ENCODE results near the gene OPCML. TPM values are rescaled to one million over a fixed set of nuclear protein-coding genes. Genes with fewer than 3 reads are reported as not detected.

The OPCML gene
- total RNA-seq, 1 donor from 2014 or later = not detected

DNA sequence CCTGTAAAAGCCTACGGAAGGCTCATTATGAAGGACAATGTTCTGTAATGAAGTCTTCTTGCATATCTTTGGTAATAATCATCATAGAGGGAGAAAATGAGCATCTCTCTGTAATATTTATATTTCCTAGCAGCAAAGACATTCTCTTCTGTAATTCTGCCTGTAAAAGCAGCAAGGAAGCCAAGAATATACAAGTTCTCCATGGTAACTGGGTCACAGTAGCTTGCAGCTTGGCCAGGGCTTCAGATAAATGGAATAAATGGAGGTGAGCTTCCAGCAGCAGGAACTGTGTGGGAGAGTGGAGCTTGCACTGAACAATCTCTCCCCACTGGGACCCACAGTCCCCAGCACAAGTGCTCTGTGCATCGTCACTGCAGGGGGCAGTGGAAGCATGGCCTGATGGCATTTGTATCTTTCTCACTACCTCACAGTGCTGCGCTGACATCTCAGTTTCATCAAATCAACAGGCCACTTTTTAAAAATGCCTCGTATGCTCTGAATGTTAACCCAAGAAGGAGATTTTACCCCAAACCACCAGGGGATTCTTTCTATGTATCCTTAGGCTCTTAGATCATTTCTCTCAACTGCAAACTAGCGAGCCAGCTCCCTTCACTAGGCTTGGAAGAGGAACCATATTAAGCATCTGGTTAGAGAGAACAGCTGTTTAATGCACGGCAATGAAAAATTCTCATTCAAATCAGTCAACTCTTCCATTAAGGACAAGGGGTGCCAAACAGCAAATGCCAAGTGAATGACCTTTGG lies 1059.7 kb downstream of the OPCML start:
- DNase-seq (ENCODE audit: extremely low spot score in 2 of 2) = no peak
- Histone ChIP-seq H3K4me3 (no peak overlapping the region), H3K27me3 (no peaks in the 10 kb centered on the region), H3K27ac (no peak overlapping the region), H3K9me3 (no peaks in the 10 kb centered on the region), H3K36me3 (no peaks in the 10 kb centered on the region), H3K4me1 (no peaks in the 10 kb centered on the region)
- intact Hi-C loops (cut with DNase I) = no loop called here
- no peak for TF ChIP-seq POLR2AphosphoS5 (IDR thresholded peaks at IDR 0.05; ENCODE audit: insufficient read depth in 1 of 2, low read depth in 1 of 2)
- TF ChIP-seq POLR2A (IDR thresholded peaks at IDR 0.05) = no peak
- TF ChIP-seq, protein P1, sequence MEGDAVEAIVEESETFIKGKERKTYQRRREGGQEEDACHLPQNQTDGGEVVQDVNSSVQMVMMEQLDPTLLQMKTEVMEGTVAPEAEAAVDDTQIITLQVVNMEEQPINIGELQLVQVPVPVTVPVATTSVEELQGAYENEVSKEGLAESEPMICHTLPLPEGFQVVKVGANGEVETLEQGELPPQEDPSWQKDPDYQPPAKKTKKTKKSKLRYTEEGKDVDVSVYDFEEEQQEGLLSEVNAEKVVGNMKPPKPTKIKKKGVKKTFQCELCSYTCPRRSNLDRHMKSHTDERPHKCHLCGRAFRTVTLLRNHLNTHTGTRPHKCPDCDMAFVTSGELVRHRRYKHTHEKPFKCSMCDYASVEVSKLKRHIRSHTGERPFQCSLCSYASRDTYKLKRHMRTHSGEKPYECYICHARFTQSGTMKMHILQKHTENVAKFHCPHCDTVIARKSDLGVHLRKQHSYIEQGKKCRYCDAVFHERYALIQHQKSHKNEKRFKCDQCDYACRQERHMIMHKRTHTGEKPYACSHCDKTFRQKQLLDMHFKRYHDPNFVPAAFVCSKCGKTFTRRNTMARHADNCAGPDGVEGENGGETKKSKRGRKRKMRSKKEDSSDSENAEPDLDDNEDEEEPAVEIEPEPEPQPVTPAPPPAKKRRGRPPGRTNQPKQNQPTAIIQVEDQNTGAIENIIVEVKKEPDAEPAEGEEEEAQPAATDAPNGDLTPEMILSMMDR (IDR thresholded peaks at IDR 0.05) = no peak

DNA sequence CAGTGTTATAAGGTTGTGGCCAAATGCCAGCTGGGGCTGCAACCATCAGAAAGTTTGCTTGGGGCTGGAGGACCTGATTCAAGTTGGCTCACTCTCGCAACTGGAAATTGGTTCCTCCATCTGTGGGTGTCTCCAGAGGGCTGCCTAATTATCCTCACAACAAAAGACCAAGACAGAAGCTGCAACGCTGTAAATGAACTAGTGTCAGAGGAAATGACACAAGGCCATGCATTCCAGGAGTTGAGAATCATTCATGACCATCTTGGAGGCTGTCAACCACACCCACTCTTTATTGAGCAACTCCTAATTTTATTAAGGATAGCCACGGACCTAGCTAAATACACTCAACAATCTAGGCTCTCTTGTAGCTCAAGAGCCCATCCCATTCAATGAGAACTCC lies 1060.8 kb downstream of the OPCML start:
- Histone ChIP-seq H3K4me3 (no peak overlapping the region), H3K27me3 (no peaks in the 10 kb centered on the region), H3K9me3 (no peaks in the 10 kb centered on the region), H3K27ac (no peak overlapping the region), H3K4me1 (no peaks in the 10 kb centered on the region), H3K36me3 (no peaks in the 10 kb centered on the region)
- DNase-seq (ENCODE audit: extremely low spot score in 2 of 2) = no peak
- TF ChIP-seq POLR2AphosphoS5 (IDR thresholded peaks at IDR 0.05; ENCODE audit: insufficient read depth in 1 of 2, low read depth in 1 of 2) = no peak
- TF ChIP-seq, protein P1 (IDR thresholded peaks at IDR 0.05) = no peak
- no peak for TF ChIP-seq POLR2A (IDR thresholded peaks at IDR 0.05)
- intact Hi-C loops (cut with DNase I) = no loop called here

DNA sequence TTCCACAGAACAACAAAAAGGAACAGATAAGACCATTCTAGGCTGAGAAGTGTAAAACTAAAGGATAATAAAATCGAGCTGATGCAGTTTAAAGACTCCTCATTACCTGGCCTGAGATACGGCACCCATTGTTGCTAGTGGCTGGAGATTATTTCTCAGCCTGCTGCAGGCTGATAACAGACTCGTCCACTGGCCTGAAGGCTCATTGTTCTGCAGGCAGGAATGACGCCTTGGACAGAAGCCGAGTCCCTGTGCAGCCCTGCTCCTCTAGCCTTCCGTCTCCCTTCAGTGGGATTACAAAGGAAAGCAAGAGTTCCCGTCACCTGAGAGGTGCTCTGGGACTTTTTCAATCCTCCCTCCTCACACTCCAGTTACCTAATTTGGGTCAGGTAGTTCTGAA lies 1065.3 kb downstream of the OPCML start:
- no peaks in the 10 kb centered on the region for H3K36me3 ChIP-seq
- TF ChIP-seq, protein P1 (IDR thresholded peaks at IDR 0.05) = no peak
- TF ChIP-seq POLR2AphosphoS5 (IDR thresholded peaks at IDR 0.05; ENCODE audit: insufficient read depth in 1 of 2, low read depth in 1 of 2) (no peak), POLR2A (IDR thresholded peaks at IDR 0.05) (no peak)
- H3K4me1 ChIP-seq = no peaks in the 10 kb centered on the region
- intact Hi-C loops (cut with DNase I) = no loop called here
- H3K27me3 ChIP-seq = no peaks in the 10 kb centered on the region
- no peak overlapping the region for H3K4me3 ChIP-seq
- H3K27ac ChIP-seq = no peak overlapping the region
- no peak for DNase-seq (ENCODE audit: extremely low spot score in 2 of 2)
- H3K9me3 ChIP-seq = no peaks in the 10 kb centered on the region

DNA sequence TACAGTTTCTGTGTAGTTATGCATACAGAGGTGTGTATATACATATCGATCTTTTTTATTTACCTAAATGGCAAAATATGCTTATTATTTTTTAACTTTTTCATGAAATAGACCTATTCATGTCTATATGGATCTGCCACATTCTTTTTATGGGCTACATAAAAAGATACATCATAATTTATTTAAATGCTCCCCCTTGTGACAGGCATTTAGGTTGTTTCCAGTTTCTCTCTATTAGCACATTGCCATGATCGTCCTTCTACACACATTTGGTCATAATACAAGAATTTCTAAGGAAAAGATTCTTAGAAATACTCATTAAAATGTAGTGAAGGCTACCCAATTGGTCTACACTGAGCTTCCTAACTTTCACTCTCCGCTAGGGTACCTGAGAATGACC lies 1067.4 kb downstream of the OPCML start:
- H3K36me3 ChIP-seq = no peaks in the 10 kb centered on the region
- no peaks in the 10 kb centered on the region for H3K4me1 ChIP-seq
- no peaks in the 10 kb centered on the region for H3K9me3 ChIP-seq
- TF ChIP-seq POLR2AphosphoS5 (IDR thresholded peaks at IDR 0.05; ENCODE audit: insufficient read depth in 1 of 2, low read depth in 1 of 2) (no peak), POLR2A (IDR thresholded peaks at IDR 0.05) (no peak)
- TF ChIP-seq, protein P1 (IDR thresholded peaks at IDR 0.05) = no peak
- no peak overlapping the region for H3K27ac ChIP-seq
- no peak for DNase-seq (ENCODE audit: extremely low spot score in 2 of 2)
- H3K4me3 ChIP-seq = no peak overlapping the region
- H3K27me3 ChIP-seq = no peaks in the 10 kb centered on the region
- intact Hi-C loops (cut with DNase I) = no loop called here

DNA sequence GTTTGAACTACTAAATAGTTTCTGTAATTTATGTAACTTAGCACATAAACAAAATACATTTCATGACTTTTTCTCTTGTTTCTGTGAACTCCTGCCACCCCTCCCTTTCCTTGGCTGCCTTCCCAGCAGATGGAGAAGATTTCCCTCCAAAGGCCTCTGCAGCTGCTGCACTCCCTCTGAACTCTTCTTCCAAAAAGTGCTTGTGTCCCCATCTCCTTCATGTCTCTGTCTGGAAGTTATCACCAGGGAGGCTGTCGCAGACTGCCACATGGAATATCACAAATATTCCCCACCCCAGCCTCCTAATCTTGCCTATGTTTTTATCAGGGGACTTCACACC lies 1068.3 kb downstream of the OPCML start:
- no peak overlapping the region for H3K4me3 ChIP-seq
- TF ChIP-seq, protein P1 (IDR thresholded peaks at IDR 0.05) = no peak
- TF ChIP-seq POLR2AphosphoS5 (IDR thresholded peaks at IDR 0.05; ENCODE audit: insufficient read depth in 1 of 2, low read depth in 1 of 2) = no peak
- no peak for TF ChIP-seq POLR2A (IDR thresholded peaks at IDR 0.05)
- H3K9me3 ChIP-seq = no peaks in the 10 kb centered on the region
- H3K27ac ChIP-seq = no peak overlapping the region
- no peaks in the 10 kb centered on the region for H3K27me3 ChIP-seq
- H3K4me1 ChIP-seq = no peaks in the 10 kb centered on the region
- DNase-seq (ENCODE audit: extremely low spot score in 2 of 2) = no peak
- H3K36me3 ChIP-seq = no peaks in the 10 kb centered on the region
- intact Hi-C loops (cut with DNase I) = no loop called here

Data from vagina (tissue), 2 donors.